ENCODE measurements around the gene SHMT2. TPM values are rescaled to one million over a fixed set of nuclear protein-coding genes. Genes with fewer than 3 reads are reported as not detected.

The SHMT2 gene
- total RNA-seq, 1 experiment from 2014 or later: 421 TPM

DNA sequence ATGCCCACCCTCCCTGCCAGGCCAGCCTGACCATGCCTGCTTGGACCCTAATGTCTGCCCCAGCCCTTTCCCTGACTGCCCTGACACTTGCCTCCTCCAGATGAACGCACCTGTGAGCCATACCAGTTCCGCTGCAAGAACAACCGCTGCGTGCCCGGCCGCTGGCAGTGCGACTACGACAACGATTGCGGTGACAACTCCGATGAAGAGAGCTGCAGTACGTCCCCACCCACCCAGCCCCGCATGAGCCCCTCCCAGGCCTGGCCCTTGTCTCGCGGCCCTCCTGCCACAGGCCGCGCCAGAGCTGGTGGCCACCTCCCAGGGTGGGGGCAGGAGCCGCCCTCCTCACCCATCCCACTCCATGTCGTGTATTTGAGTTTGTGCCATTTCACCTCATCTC, 27.2 kb upstream of the SHMT2 start:
- no peak for TF ChIP-seq CTCF (IDR thresholded peaks at IDR 0.05; ENCODE audit: unreplicated experiment)
- H3K36me3 Mint-ChIP-seq (ENCODE audit: insufficient read depth, unreplicated experiment): peaks cover 26% of the 10 kb centered on the region
- peak overlapping the region; percentile 57 for H3K27ac Mint-ChIP-seq (ENCODE audit: low read depth, unreplicated experiment)
- intact Hi-C loops (cut with micrococcal nuclease): no loop called here
- BruUV-seq (replicated peaks): no TSS peak
- no peak overlapping the region for H3K4me3 Mint-ChIP-seq (ENCODE audit: unreplicated experiment)
- CTCF ChIA-PET: no interaction called here
- no peaks in the 10 kb centered on the region for H3K4me1 Mint-ChIP-seq (ENCODE audit: insufficient read depth, unreplicated experiment)
- no peaks in the 10 kb centered on the region for H3K9me3 Mint-ChIP-seq (ENCODE audit: unreplicated experiment)
- DNase-seq (ENCODE audit: unreplicated experiment): no peak
- POLR2A ChIA-PET: no interaction called here
- H3K27me3 Mint-ChIP-seq (ENCODE audit: insufficient read depth, unreplicated experiment): no peaks in the 10 kb centered on the region

GRCh38 chr12:57203201-57203600, 26.3 kb upstream of the SHMT2 start:
- peak overlapping the region; percentile 57 for H3K27ac Mint-ChIP-seq (ENCODE audit: low read depth, unreplicated experiment)
- intact Hi-C loops (cut with micrococcal nuclease): no loop called here
- POLR2A ChIA-PET: no interaction called here
- TF ChIP-seq CTCF (IDR thresholded peaks at IDR 0.05; ENCODE audit: unreplicated experiment): no peak
- H3K9me3 Mint-ChIP-seq (ENCODE audit: unreplicated experiment): no peaks in the 10 kb centered on the region
- H3K4me3 Mint-ChIP-seq (ENCODE audit: unreplicated experiment): no peak overlapping the region
- H3K27me3 Mint-ChIP-seq (ENCODE audit: insufficient read depth, unreplicated experiment): no peaks in the 10 kb centered on the region
- CTCF ChIA-PET: no interaction called here
- peaks cover 32% of the 10 kb centered on the region for H3K36me3 Mint-ChIP-seq (ENCODE audit: insufficient read depth, unreplicated experiment)
- BruUV-seq (replicated peaks): no TSS peak
- H3K4me1 Mint-ChIP-seq (ENCODE audit: insufficient read depth, unreplicated experiment): no peaks in the 10 kb centered on the region
- DNase-seq (ENCODE audit: unreplicated experiment): no peak

GRCh38 chr12:57203791-57204190, 25.7 kb upstream of the SHMT2 start:
- Mint-ChIP-seq H3K9me3 (ENCODE audit: unreplicated experiment) (no peaks in the 10 kb centered on the region), H3K27me3 (ENCODE audit: insufficient read depth, unreplicated experiment) (no peaks in the 10 kb centered on the region), H3K4me1 (ENCODE audit: insufficient read depth, unreplicated experiment) (no peaks in the 10 kb centered on the region), H3K4me3 (ENCODE audit: unreplicated experiment) (no peak overlapping the region), H3K27ac (ENCODE audit: low read depth, unreplicated experiment) (no peak overlapping the region), H3K36me3 (ENCODE audit: insufficient read depth, unreplicated experiment) (peaks cover 32% of the 10 kb centered on the region)
- CTCF ChIA-PET: no interaction called here
- BruUV-seq (replicated peaks): no TSS peak
- no peak for TF ChIP-seq CTCF (IDR thresholded peaks at IDR 0.05; ENCODE audit: unreplicated experiment)
- intact Hi-C loops (cut with micrococcal nuclease): no loop called here
- POLR2A ChIA-PET: no interaction called here
- DNase-seq (ENCODE audit: unreplicated experiment): no peak

DNA sequence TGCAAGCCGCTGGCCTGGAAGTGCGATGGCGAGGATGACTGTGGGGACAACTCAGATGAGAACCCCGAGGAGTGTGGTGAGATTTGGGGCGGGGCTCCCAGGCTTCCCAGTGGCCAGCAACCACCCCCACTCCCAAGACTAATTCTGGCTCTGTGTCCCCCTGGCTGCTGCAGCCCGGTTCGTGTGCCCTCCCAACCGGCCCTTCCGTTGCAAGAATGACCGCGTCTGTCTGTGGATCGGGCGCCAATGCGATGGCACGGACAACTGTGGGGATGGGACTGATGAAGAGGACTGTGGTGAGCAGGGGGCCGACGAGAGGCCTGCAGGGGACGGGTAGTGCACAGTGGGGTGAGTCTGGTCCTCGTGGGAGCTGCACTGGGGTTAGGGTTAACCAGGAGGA, 25.1 kb upstream of the SHMT2 start:
- no peaks in the 10 kb centered on the region for H3K9me3 Mint-ChIP-seq (ENCODE audit: unreplicated experiment)
- no TSS peak for BruUV-seq (replicated peaks)
- H3K27me3 Mint-ChIP-seq (ENCODE audit: insufficient read depth, unreplicated experiment): no peaks in the 10 kb centered on the region
- intact Hi-C loops (cut with micrococcal nuclease): no loop called here
- ChIA-PET CTCF (no interaction called here), POLR2A (no interaction called here)
- H3K4me3 Mint-ChIP-seq (ENCODE audit: unreplicated experiment): no peak overlapping the region
- no peaks in the 10 kb centered on the region for H3K4me1 Mint-ChIP-seq (ENCODE audit: insufficient read depth, unreplicated experiment)
- peaks cover 32% of the 10 kb centered on the region for H3K36me3 Mint-ChIP-seq (ENCODE audit: insufficient read depth, unreplicated experiment)
- TF ChIP-seq CTCF (IDR thresholded peaks at IDR 0.05; ENCODE audit: unreplicated experiment): no peak
- DNase-seq (ENCODE audit: unreplicated experiment): no peak
- no peak overlapping the region for H3K27ac Mint-ChIP-seq (ENCODE audit: low read depth, unreplicated experiment)
